Endodermal cell (in vitro differentiated cells): ENCODE results near the gene SLC25A48. TPM values are rescaled to one million over a fixed set of nuclear protein-coding genes. Genes with fewer than 3 reads are reported as not detected.
"Not testable (repeated sequence)": the region's sequence is repeated elsewhere in the genome, so short reads cannot be mapped to it uniquely, and the experiment has no call there.

Experiments used
- DNase-seq: peaks from one replicate; pipeline ENCODE4 v3.0.0-alpha.2; 2017
- H3K27ac ChIP-seq: 2 replicates; pipeline ENCODE4 v1.5.1; 2013; ENCODE audit warnings: mild to moderate bottlenecking, low read depth, low read length, moderate library complexity
- H3K27me3 ChIP-seq: 2 replicates; pipeline ENCODE4 v1.6.1; 2013; ENCODE audit warnings: mild to moderate bottlenecking, low read length, moderate library complexity; ENCODE audit not compliant: insufficient read depth, control insufficient read depth, poor library complexity, severe bottlenecking
- H3K36me3 ChIP-seq: 2 replicates; pipeline ENCODE4 v1.7.0; 2013; ENCODE audit warnings: mild to moderate bottlenecking, low read length, moderate library complexity; ENCODE audit not compliant: control insufficient read depth, insufficient read depth
- H3K4me1 ChIP-seq: one replicate; pipeline ENCODE4 v1.7.0; 2013; ENCODE audit warnings: low read length; ENCODE audit not compliant: control insufficient read depth, insufficient read depth
- H3K4me3 ChIP-seq: 2 replicates; pipeline ENCODE4 v1.5.1; 2013; ENCODE audit warnings: mild to moderate bottlenecking, low read length, moderate library complexity
- H3K9ac ChIP-seq: 2 replicates; pipeline ENCODE4 v1.6.1; 2013; ENCODE audit warnings: mild to moderate bottlenecking, low read length, moderate library complexity; ENCODE audit not compliant: poor library complexity, severe bottlenecking; ENCODE audit errors: extremely low read depth
- H3K9me3 ChIP-seq: 2 replicates; pipeline ENCODE4 v1.6.1; 2013; ENCODE audit warnings: mild to moderate bottlenecking, low read length, moderate library complexity; ENCODE audit not compliant: control insufficient read depth
- H3K27ac Mint-ChIP-seq: 2 replicates; pipeline ENCODE4 v1.8.0; 2020; ENCODE audit warnings: mixed read lengths
- H3K27me3 Mint-ChIP-seq: 2 replicates; pipeline ENCODE4 v1.8.0; 2021; ENCODE audit warnings: mild to moderate bottlenecking, mixed read lengths; ENCODE audit not compliant: insufficient read depth
- H3K36me3 Mint-ChIP-seq: 2 replicates; pipeline ENCODE4 v1.8.0; 2020; ENCODE audit warnings: low read depth, mixed read lengths
- H3K4me1 Mint-ChIP-seq: 2 replicates; pipeline ENCODE4 v1.8.0; 2020; ENCODE audit warnings: mixed read lengths
- H3K4me3 Mint-ChIP-seq: 2 replicates; pipeline ENCODE4 v1.8.0; 2020; ENCODE audit warnings: mild to moderate bottlenecking, moderate library complexity, mixed read lengths
- H3K9me3 Mint-ChIP-seq: 2 replicates; pipeline ENCODE4 v1.8.0; 2020; ENCODE audit warnings: mild to moderate bottlenecking, mixed read lengths
- CTCF ChIP-seq: fragments of 200-600 bp; sonication (generic); conservative IDR thresholded peaks from 2 replicates; pipeline ENCODE4 v1.5.0; 2021; ENCODE audit warnings: antibody characterized with exemption, mild to moderate bottlenecking
- WGBS, 2 experiments: methylation state at CpG; one replicate each; pipeline versions ENCODE4 v1.1.5 to v1.1.7; 2013; ENCODE audit warnings: missing lambda C conversion rate in 2 of 2, mixed read lengths in 1 of 2; ENCODE audit not compliant: insufficient coverage in 1 of 2, insufficient read length in 1 of 2; 5-methylcytosine and 5-hydroxymethylcytosine counted together
- total RNA-seq, 2 donors: library from RNA; stranded (reverse); fragmentation: NEBNext Ultra II Directional in 1 of 2; extraction: Animal tissue kit (Norgen Biotek cat#: 25700) in 1 of 2; gene quantifications; 2 replicates in 1 of 2; 3 replicates in 1 of 2; pipeline ENCODE4 v1.2.1, GENCODE V29; 2021

SLC25A48 gene
- total RNA-seq, 2 donors from 2014 or later, result 2.5 to 5.9 TPM

GRCh38 chr5:135835766-135836165, 1.3 kb downstream of the SLC25A48 start:
- H3K4me1 Mint-ChIP-seq, result no peaks in the 10 kb centered on the region

GRCh38 chr5:135838395-135838794, 3.9 kb downstream of the SLC25A48 start:
- not testable (repeated sequence) for H3K4me3 ChIP-seq, H3K27ac Mint-ChIP-seq, DNase-seq, H3K4me1 Mint-ChIP-seq, H3K9ac ChIP-seq, H3K36me3 Mint-ChIP-seq, H3K27ac ChIP-seq, H3K36me3 ChIP-seq, H3K4me3 Mint-ChIP-seq, H3K4me1 ChIP-seq
- peaks cover 28% of the 10 kb centered on the region for H3K9me3 Mint-ChIP-seq
- Histone ChIP-seq H3K9me3 (peaks cover 17% of the 10 kb centered on the region), H3K27me3 (peaks cover 41% of the 10 kb centered on the region)
- H3K27me3 Mint-ChIP-seq, result peaks cover 61% of the 10 kb centered on the region

More at GRCh38 chr5:135835766-135836165, 1.3 kb downstream of the SLC25A48 start:
- WGBS, 2 experiments, result 78 to 85% methylated on average over 5 to 7 of the region's 7 CpGs
- H3K4me1 ChIP-seq, result no peaks in the 10 kb centered on the region
- TF ChIP-seq CTCF, result no peak
- H3K27me3 Mint-ChIP-seq, result peaks cover 75% of the 10 kb centered on the region
- peak; percentile 38 for DNase-seq
- H3K9ac ChIP-seq, result no peak overlapping the region
- H3K4me3 Mint-ChIP-seq, result peak overlapping the region; percentile 75
- peaks cover 17% of the 10 kb centered on the region for H3K9me3 ChIP-seq
- no peak overlapping the region for H3K27ac Mint-ChIP-seq
- H3K27ac ChIP-seq, result no peak overlapping the region
- H3K4me3 ChIP-seq, result no peak overlapping the region
- H3K36me3 Mint-ChIP-seq, result peaks cover 10% of the 10 kb centered on the region
- peaks cover 60% of the 10 kb centered on the region for H3K27me3 ChIP-seq
- H3K9me3 Mint-ChIP-seq, result peaks cover 28% of the 10 kb centered on the region
- H3K36me3 ChIP-seq, result no peaks in the 10 kb centered on the region

GRCh38 chr5:135839566-135839965, 5.1 kb downstream of the SLC25A48 start:
- no peaks in the 10 kb centered on the region for H3K4me1 Mint-ChIP-seq
- WGBS, 2 experiments, result 88 to 100% methylated on average over 1 to 4 of the region's 4 CpGs
- Histone ChIP-seq H3K36me3 (no peaks in the 10 kb centered on the region), H3K27me3 (peaks cover 31% of the 10 kb centered on the region), H3K4me3 (no peak overlapping the region), H3K27ac (no peak overlapping the region), H3K9ac (no peak overlapping the region), H3K4me1 (no peaks in the 10 kb centered on the region), H3K9me3 (peaks cover 17% of the 10 kb centered on the region)
- no peak overlapping the region for H3K27ac Mint-ChIP-seq
- H3K36me3 Mint-ChIP-seq, result peaks cover 10% of the 10 kb centered on the region
- H3K9me3 Mint-ChIP-seq, result peaks cover 28% of the 10 kb centered on the region
- DNase-seq, result no peak
- H3K4me3 Mint-ChIP-seq, result no peak overlapping the region
- peaks cover 52% of the 10 kb centered on the region for H3K27me3 Mint-ChIP-seq
- no peak for TF ChIP-seq CTCF

- H3K27ac Mint-ChIP-seq, result no peak overlapping the region
- H3K4me1 Mint-ChIP-seq, result no peaks in the 10 kb centered on the region
- H3K9me3 Mint-ChIP-seq, result peaks cover 28% of the 10 kb centered on the region
- no peak overlapping the region for H3K27ac ChIP-seq
- peaks cover 17% of the 10 kb centered on the region for H3K9me3 ChIP-seq
- peaks cover 47% of the 10 kb centered on the region for H3K27me3 Mint-ChIP-seq
- no peaks in the 10 kb centered on the region for H3K4me1 ChIP-seq
- no peak overlapping the region for H3K4me3 Mint-ChIP-seq
- no peak overlapping the region for H3K9ac ChIP-seq
- peaks cover 10% of the 10 kb centered on the region for H3K36me3 Mint-ChIP-seq
- TF ChIP-seq CTCF, result no peak
- 79 to 89% methylated on average over 2 to 4 of the region's 4 CpGs for WGBS, 2 experiments
- no peak overlapping the region for H3K4me3 ChIP-seq
- DNase-seq, result no peak
- H3K36me3 ChIP-seq, result no peaks in the 10 kb centered on the region
- H3K27me3 ChIP-seq, result peaks cover 20% of the 10 kb centered on the region
Observed at GRCh38 chr5:135840959-135841358, 6.5 kb downstream of the SLC25A48 start.
